Measurements from ENCODE around the gene SNX5. TPM values are rescaled to one million over a fixed set of nuclear protein-coding genes. Genes with fewer than 3 reads are reported as not detected.

The SNX5 gene
- total RNA-seq, 1 experiment from 2014 or later: 188 TPM

GRCh38 chr20:17958373-17959256 lies 10.0 kb downstream of the SNX5 start:
- H3K36me3 ChIP-seq (ENCODE audit: insufficient read depth, low read length, poor library complexity, severe bottlenecking): peaks cover 41% of the 10 kb centered on the region
- TF ChIP-seq CTCF (conservative IDR thresholded peaks at IDR 0.05; ENCODE audit: low read depth, low read length): peak; percentile 28; the same call in 1 of the 2 replicates
- TF ChIP-seq EZH2 (IDR thresholded peaks at IDR 0.05; ENCODE audit: borderline replicate concordance, low read depth, low read length, poor library complexity, severe bottlenecking): no peak
- H3K4me1 ChIP-seq (ENCODE audit: insufficient read depth, low read length, poor library complexity, severe bottlenecking): peaks cover 58% of the 10 kb centered on the region
- H3K27ac ChIP-seq (ENCODE audit: low read depth, low read length, poor library complexity, severe bottlenecking): peak overlapping the region; percentile 63
- no peaks in the 10 kb centered on the region for H3K9me3 ChIP-seq (ENCODE audit: low read depth, low read length, poor library complexity, severe bottlenecking)
- H3K4me3 ChIP-seq (ENCODE audit: low read depth, low read length, poor library complexity, severe bottlenecking): no peak overlapping the region
- no peak for DNase-seq (ENCODE audit: low spot score)
- ChIA-PET CTCF (no interaction called here), POLR2A (ENCODE audit: low non-redundant PET) (interaction anchor here (0.6 kb wide), 1 partner anchor 8 kb away, joined by 9 read pairs; no protein-coding TSS in a partner anchor)
- intact Hi-C loops (cut with micrococcal nuclease; ENCODE audit: unreplicated experiment): no loop called here
- BruUV-seq (replicated peaks): no TSS peak
- H3K27me3 ChIP-seq (replicated peaks; ENCODE audit: insufficient read depth, low read depth, low read length, poor library complexity): no peaks in the 10 kb centered on the region

- ChIA-PET CTCF (no interaction called here), POLR2A (ENCODE audit: low non-redundant PET) (no interaction called here)
- peak overlapping the region; percentile 63 for H3K27ac ChIP-seq (ENCODE audit: low read depth, low read length, poor library complexity, severe bottlenecking)
- BruUV-seq (replicated peaks): no TSS peak
- TF ChIP-seq EZH2 (IDR thresholded peaks at IDR 0.05; ENCODE audit: borderline replicate concordance, low read depth, low read length, poor library complexity, severe bottlenecking): no peak
- TF ChIP-seq CTCF (conservative IDR thresholded peaks at IDR 0.05; ENCODE audit: low read depth, low read length): no peak
- H3K4me3 ChIP-seq (ENCODE audit: low read depth, low read length, poor library complexity, severe bottlenecking): no peak overlapping the region
- peaks cover 43% of the 10 kb centered on the region for H3K36me3 ChIP-seq (ENCODE audit: insufficient read depth, low read length, poor library complexity, severe bottlenecking)
- peaks cover 49% of the 10 kb centered on the region for H3K4me1 ChIP-seq (ENCODE audit: insufficient read depth, low read length, poor library complexity, severe bottlenecking)
- no peak for DNase-seq (ENCODE audit: low spot score)
- H3K27me3 ChIP-seq (replicated peaks; ENCODE audit: insufficient read depth, low read depth, low read length, poor library complexity): no peaks in the 10 kb centered on the region
- intact Hi-C loops (cut with micrococcal nuclease; ENCODE audit: unreplicated experiment): no loop called here
- no peaks in the 10 kb centered on the region for H3K9me3 ChIP-seq (ENCODE audit: low read depth, low read length, poor library complexity, severe bottlenecking)
Observed at GRCh38 chr20:17957505-17958363, 10.9 kb downstream of the SNX5 start.

- intact Hi-C loops (cut with micrococcal nuclease; ENCODE audit: unreplicated experiment): no loop called here
- TF ChIP-seq CTCF (conservative IDR thresholded peaks at IDR 0.05; ENCODE audit: low read depth, low read length) (no peak), EZH2 (IDR thresholded peaks at IDR 0.05; ENCODE audit: borderline replicate concordance, low read depth, low read length, poor library complexity, severe bottlenecking) (no peak)
- H3K4me3 ChIP-seq (ENCODE audit: low read depth, low read length, poor library complexity, severe bottlenecking): no peak overlapping the region
- DNase-seq (ENCODE audit: low spot score): no peak
- peaks cover 59% of the 10 kb centered on the region for H3K36me3 ChIP-seq (ENCODE audit: insufficient read depth, low read length, poor library complexity, severe bottlenecking)
- H3K4me1 ChIP-seq (ENCODE audit: insufficient read depth, low read length, poor library complexity, severe bottlenecking): peaks cover 37% of the 10 kb centered on the region
- no TSS peak for BruUV-seq (replicated peaks)
- no peaks in the 10 kb centered on the region for H3K27me3 ChIP-seq (replicated peaks; ENCODE audit: insufficient read depth, low read depth, low read length, poor library complexity)
- H3K27ac ChIP-seq (ENCODE audit: low read depth, low read length, poor library complexity, severe bottlenecking): no peak overlapping the region
- POLR2A ChIA-PET (ENCODE audit: low non-redundant PET): interaction anchor here (0.7 kb wide), 1 partner anchor 458 kb away, joined by 15 read pairs; no protein-coding TSS in a partner anchor
- no peaks in the 10 kb centered on the region for H3K9me3 ChIP-seq (ENCODE audit: low read depth, low read length, poor library complexity, severe bottlenecking)
- CTCF ChIA-PET: no interaction called here
Observed at GRCh38 chr20:17956099-17956685, 12.4 kb downstream of the SNX5 start.
